HepG2 (cell line): ENCODE data around the gene STOML2. TPM values are rescaled to one million over a fixed set of nuclear protein-coding genes. Genes with fewer than 3 reads are reported as not detected.

Experiments used
- ATAC-seq: fragments of 200-7000 bp; cut with Tn5 transposase; 3 replicates; pipeline ENCODE4 v1.9.1; 2020; ENCODE audit warnings: mild to moderate bottlenecking, moderate library complexity
- BruUV-seq: library from RNA; stranded (reverse); fragments of 400-500 nt; replicated peaks from 2 replicates; lab custom pipeline; 2021; lab: Mats Ljungman, UMichigan
- CTCF ChIA-PET: fragments of 300-600 bp; formaldehyde crosslinking; extraction: SDS; loops from one replicate; lab custom pipeline; 2021; ENCODE audit warnings: low total read pairs, inconsistent platforms, low intra/inter-chr PET ratio; lab: Yijun Ruan, JAX
- POLR2A ChIA-PET: fragments of 350-600 bp; sonication (Branson Sonifier 250); formaldehyde crosslinking; loops from one replicate; lab custom pipeline; 2020; ENCODE audit warnings: antibody characterized with exemption, inconsistent platforms; lab: Yijun Ruan, JAX
- DNase-seq: peaks from one replicate; pipeline ENCODE4 v3.0.0-alpha.2; 2015; ENCODE audit warnings: low spot score
- FAIRE-seq: peaks from 3 replicates; lab custom pipeline; 2011; peaks lifted over from hg19 to GRCh38; lab: Jason Lieb, UNC
- H2AFZ ChIP-seq: one replicate; pipeline ENCODE4 v1.6.1; 2011; ENCODE audit warnings: low read length, inconsistent platforms
- H3K27ac ChIP-seq: fragments of 300-600 bp; 3 replicates; pipeline ENCODE4 v1.8.0; 2011; ENCODE audit warnings: mixed run types, mild to moderate bottlenecking, mixed read lengths, low read length, inconsistent platforms; ENCODE audit not compliant: insufficient read depth; ENCODE audit errors: extremely low read length
- H3K27me3 ChIP-seq, 2 experiments: fragments of 200-600 bp in 1 of 2; 2 replicates in 1 of 2; 3 replicates in 1 of 2; pipeline versions ENCODE4 v1.6.0 to v1.8.0; 2011; ENCODE audit warnings: low read length in 2 of 2, mild to moderate bottlenecking in 2 of 2, moderate library complexity in 2 of 2, inconsistent platforms in 1 of 2; ENCODE audit not compliant: insufficient read depth in 2 of 2, control insufficient read depth in 1 of 2
- H3K36me3 ChIP-seq, 2 experiments: fragments of 200-600 bp in 1 of 2; replicated peaks in 1 of 2; 2 replicates in 1 of 2; 3 replicates in 1 of 2; pipeline versions ENCODE4 v1.5.1 to v1.8.0; 2011; ENCODE audit warnings: low read length in 2 of 2, inconsistent platforms in 1 of 2; ENCODE audit not compliant: insufficient read depth in 2 of 2, control insufficient read depth in 1 of 2
- H3K4me1 ChIP-seq: 2 replicates; pipeline ENCODE4 v1.5.1; 2012; ENCODE audit warnings: low read length, inconsistent platforms; ENCODE audit not compliant: insufficient read depth
- H3K4me2 ChIP-seq: 2 replicates; pipeline ENCODE4 v1.6.0; 2011; ENCODE audit warnings: low read depth, low read length, inconsistent platforms
- H3K4me3 ChIP-seq, 3 experiments: fragments of 200-600 bp in 1 of 3; sonication (generic), shearing (Covaris generic) in 1 of 3; replicated peaks in 1 of 3; 2 replicates each; pipeline ENCODE4 v1.5.1; 2011 to 2016; ENCODE audit warnings: low read length in 3 of 3, inconsistent platforms in 2 of 3, low read depth in 2 of 3, mild to moderate bottlenecking in 2 of 3, control low read depth in 1 of 3, mixed read lengths in 1 of 3; ENCODE audit not compliant: insufficient read depth in 1 of 3
- H3K79me2 ChIP-seq: one replicate; pipeline ENCODE4 v1.6.1; 2011; ENCODE audit warnings: low read length, inconsistent platforms; ENCODE audit not compliant: insufficient read depth
- H3K9ac ChIP-seq: 2 replicates; pipeline ENCODE4 v1.6.0; 2011; ENCODE audit warnings: mild to moderate bottlenecking, low read depth, low read length, inconsistent platforms; ENCODE audit not compliant: insufficient read depth
- H3K9me3 ChIP-seq: 2 replicates; pipeline ENCODE4 v1.5.1; 2012; ENCODE audit warnings: mild to moderate bottlenecking, low read length
- H4K20me1 ChIP-seq: 2 replicates; pipeline ENCODE4 v1.6.0; 2011; ENCODE audit warnings: inconsistent platforms, mild to moderate bottlenecking, low read length, moderate library complexity; ENCODE audit not compliant: insufficient read depth
- EHMT2 ChIP-seq: fragments of 200-600 bp; sonication (generic); IDR thresholded peaks from 2 replicates; pipeline ENCODE4 v1.7.0; 2017; ENCODE audit warnings: antibody characterized with exemption, low read depth, low read length, borderline replicate concordance
- LCORL ChIP-seq, 2 experiments: fragments of 450-650 bp in 1 of 2; sonication (generic) in 1 of 2; formaldehyde crosslinking in 1 of 2; IDR thresholded peaks; 2 replicates each; pipeline versions ENCODE4 v1.5.0 to v1.6.1; 2017 to 2020; ENCODE audit warnings: antibody characterized with exemption in 1 of 2, missing genetic modification reagents in 1 of 2
- PHF21A ChIP-seq: sonication (generic); formaldehyde crosslinking; IDR thresholded peaks from 2 replicates; pipeline ENCODE4 v1.5.0; 2020; ENCODE audit warnings: mild to moderate bottlenecking, missing genetic modification reagents
- RARA ChIP-seq: IDR thresholded peaks from 2 replicates; pipeline ENCODE4 v1.6.1; 2016; ENCODE audit warnings: missing genetic modification reagents, missing compliant biosample characterization
- STAT5B ChIP-seq: sonication (generic); formaldehyde crosslinking; IDR thresholded peaks from 2 replicates; pipeline ENCODE4 v1.4.0; 2020; ENCODE audit warnings: missing genetic modification reagents
- ZNF614 ChIP-seq: IDR thresholded peaks from 2 replicates; pipeline ENCODE4 v1.6.1; 2018; ENCODE audit warnings: missing biosample characterization, missing genetic modification reagents, inconsistent platforms, borderline replicate concordance
- ZNF737 ChIP-seq: sonication (generic); formaldehyde crosslinking; IDR thresholded peaks from 2 replicates; pipeline ENCODE4 v1.5.0; 2020; ENCODE audit warnings: missing genetic modification reagents, mild to moderate bottlenecking, borderline replicate concordance
- ZSCAN29 ChIP-seq: sonication (generic); formaldehyde crosslinking; conservative IDR thresholded peaks from 2 replicates; pipeline ENCODE4 v1.4.0; 2020; ENCODE audit warnings: mild to moderate bottlenecking, missing genetic modification reagents
- WGBS: methylation state at CpG from one replicate; pipeline ENCODE4 v1.1.6; 2017; ENCODE audit warnings: low lambda C conversion rate; 5-methylcytosine and 5-hydroxymethylcytosine counted together
- in situ Hi-C: cut with HindIII; loops from 2 replicates; pipeline ENCODE4 v1.10.0; 2017; ENCODE audit warnings: low pct_unique_long_range_greater_than_20kb; ENCODE audit not compliant: extremely low pct_ligation_motif_present
- intact Hi-C: fragments of 100-400 bp; cut with micrococcal nuclease; formaldehyde crosslinking; loops from one replicate; pipeline ENCODE4 v1.10.0; 2022; ENCODE audit not compliant: unreplicated experiment
- polyA plus RNA-seq, 8 experiments: library from polyadenylated mRNA; depleted of rRNA in 3 of 8; stranded (reverse) in 7 of 8; unstranded in 1 of 8; fragments of >200 nt; fragmentation: Illumina TruSeq in 4 of 8; extraction: Trizol in 4 of 8; gene quantifications; 2 replicates each; pipeline versions ENCODE4 v1.2.1 to v1.2.3, GENCODE V29; 2011 to 2016; ENCODE audit warnings: low read depth in 4 of 8, missing spikeins in 1 of 8, mixed read lengths in 1 of 8; ENCODE audit not compliant: insufficient read depth in 1 of 8
- total RNA-seq, 5 experiments: library from RNA; depleted of rRNA; stranded (reverse); fragments of >200 nt; fragmentation: Illumina TruSeq; extraction: Trizol; gene quantifications; 2 replicates each; pipeline ENCODE4 v1.2.3, GENCODE V29; 2016; ENCODE audit warnings: low read depth in 1 of 5
- TF ChIP-seq, protein P1 (sequence below): sonication (generic); formaldehyde crosslinking; IDR thresholded peaks from 2 replicates; pipeline ENCODE4 v1.5.0; 2020; ENCODE audit warnings: mild to moderate bottlenecking, low read depth, missing genetic modification reagents, borderline replicate concordance
- TF ChIP-seq, protein P2 (sequence below): sonication (generic); formaldehyde crosslinking; IDR thresholded peaks from 2 replicates; pipeline ENCODE4 v1.4.0; 2020; ENCODE audit warnings: missing genetic modification reagents
- TF ChIP-seq, protein P3 (sequence below): sonication (generic); formaldehyde crosslinking; IDR thresholded peaks from 2 replicates; pipeline ENCODE4 v1.4.0; 2020; ENCODE audit warnings: missing genetic modification reagents, mild to moderate bottlenecking, borderline replicate concordance
- TF ChIP-seq, protein P4 (sequence below): sonication (generic); formaldehyde crosslinking; IDR thresholded peaks from 2 replicates; pipeline ENCODE4 v1.4.0; 2020; ENCODE audit warnings: mild to moderate bottlenecking, missing genetic modification reagents

STOML2 gene
- total and polyA plus RNA-seq, 2 of the 13 experiments (the other 11 are each of a cell fraction or from before 2014, with no cell fraction given), result 245 to 250 TPM

DNA sequence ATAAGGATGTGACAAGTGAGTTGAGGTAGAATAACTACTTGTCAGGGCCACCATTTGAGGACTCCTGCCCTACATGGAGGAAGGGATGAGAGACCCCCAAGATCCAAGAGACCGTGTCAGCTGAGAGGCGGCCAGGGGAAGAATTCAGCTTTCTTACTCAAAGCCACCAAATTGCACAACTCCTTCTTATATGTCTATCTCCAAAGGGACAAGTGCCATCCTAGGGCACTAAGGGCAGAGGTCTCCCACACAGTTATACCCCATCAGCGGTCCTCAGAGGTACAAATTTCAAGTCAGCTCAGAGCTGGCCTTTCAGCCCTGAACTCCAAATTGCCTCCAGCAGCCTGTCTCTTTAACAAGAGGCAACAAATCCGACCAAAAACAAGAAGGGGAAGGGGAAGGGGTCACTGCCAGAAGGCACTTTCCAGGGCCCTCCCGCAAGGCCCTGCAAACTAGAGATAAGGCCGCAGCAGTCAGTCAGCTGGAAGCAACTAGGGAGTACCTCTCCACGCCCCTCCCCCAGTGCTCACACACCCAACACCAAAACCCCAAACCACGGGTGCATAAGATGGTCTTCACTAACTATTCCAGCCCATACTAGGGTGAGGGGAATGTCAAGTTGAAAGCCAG, 6.1 kb upstream of the STOML2 start:
- ATAC-seq, result no peak
- no peak overlapping the region for H3K9ac ChIP-seq
- peaks cover 35% of the 10 kb centered on the region for H3K4me1 ChIP-seq
- CTCF ChIA-PET, result no interaction called here
- peaks cover 0 to 4% of the 10 kb centered on the region in 2 experiments; a peak in 1 of 5 replicates for H3K36me3 ChIP-seq
- no peaks in the 10 kb centered on the region for H3K9me3 ChIP-seq
- in situ Hi-C loops, result no loop called here
- H3K79me2 ChIP-seq, result no peaks in the 10 kb centered on the region
- H3K4me2 ChIP-seq, result no peak overlapping the region
- H3K27ac ChIP-seq, result no peak overlapping the region
- no peak overlapping the region for H2AFZ ChIP-seq
- DNase-seq, result no peak
- no peak overlapping the region for H3K4me3 ChIP-seq
- H3K27me3 ChIP-seq, result no peaks in the 10 kb centered on the region
- POLR2A ChIA-PET, result no interaction called here
- no peak for FAIRE-seq
- intact Hi-C loops, result no loop called here
- H4K20me1 ChIP-seq, result no peaks in the 10 kb centered on the region
- 65% methylated on average over 7 of the region's 8 CpGs for WGBS
- BruUV-seq, result no TSS peak
- no peak for TF ChIP-seq RARA (CRISPR knock-in tag)
- TF ChIP-seq PHF21A (CRISPR knock-in tag), result no peak
- no peak for TF ChIP-seq EHMT2
- TF ChIP-seq, protein P1, sequence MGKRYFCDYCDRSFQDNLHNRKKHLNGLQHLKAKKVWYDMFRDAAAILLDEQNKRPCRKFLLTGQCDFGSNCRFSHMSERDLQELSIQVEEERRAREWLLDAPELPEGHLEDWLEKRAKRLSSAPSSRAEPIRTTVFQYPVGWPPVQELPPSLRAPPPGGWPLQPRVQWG (CRISPR knock-in tag), result no peak
- no peak for TF ChIP-seq ZSCAN29 (CRISPR knock-in tag)
- TF ChIP-seq ZNF737 (CRISPR knock-in tag), result no peak
- TF ChIP-seq ZNF614, result no peak
- TF ChIP-seq LCORL (IDR thresholded peaks at IDR 0.05), result no peak
- TF ChIP-seq LCORL (CRISPR knock-in tag; IDR thresholded peaks at IDR 0.05), result no peak
- TF ChIP-seq, protein P2, sequence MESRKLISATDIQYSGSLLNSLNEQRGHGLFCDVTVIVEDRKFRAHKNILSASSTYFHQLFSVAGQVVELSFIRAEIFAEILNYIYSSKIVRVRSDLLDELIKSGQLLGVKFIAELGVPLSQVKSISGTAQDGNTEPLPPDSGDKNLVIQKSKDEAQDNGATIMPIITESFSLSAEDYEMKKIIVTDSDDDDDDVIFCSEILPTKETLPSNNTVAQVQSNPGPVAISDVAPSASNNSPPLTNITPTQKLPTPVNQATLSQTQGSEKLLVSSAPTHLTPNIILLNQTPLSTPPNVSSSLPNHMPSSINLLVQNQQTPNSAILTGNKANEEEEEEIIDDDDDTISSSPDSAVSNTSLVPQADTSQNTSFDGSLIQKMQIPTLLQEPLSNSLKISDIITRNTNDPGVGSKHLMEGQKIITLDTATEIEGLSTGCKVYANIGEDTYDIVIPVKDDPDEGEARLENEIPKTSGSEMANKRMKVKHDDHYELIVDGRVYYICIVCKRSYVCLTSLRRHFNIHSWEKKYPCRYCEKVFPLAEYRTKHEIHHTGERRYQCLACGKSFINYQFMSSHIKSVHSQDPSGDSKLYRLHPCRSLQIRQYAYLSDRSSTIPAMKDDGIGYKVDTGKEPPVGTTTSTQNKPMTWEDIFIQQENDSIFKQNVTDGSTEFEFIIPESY (CRISPR knock-in tag), result no peak
- TF ChIP-seq, protein P3, sequence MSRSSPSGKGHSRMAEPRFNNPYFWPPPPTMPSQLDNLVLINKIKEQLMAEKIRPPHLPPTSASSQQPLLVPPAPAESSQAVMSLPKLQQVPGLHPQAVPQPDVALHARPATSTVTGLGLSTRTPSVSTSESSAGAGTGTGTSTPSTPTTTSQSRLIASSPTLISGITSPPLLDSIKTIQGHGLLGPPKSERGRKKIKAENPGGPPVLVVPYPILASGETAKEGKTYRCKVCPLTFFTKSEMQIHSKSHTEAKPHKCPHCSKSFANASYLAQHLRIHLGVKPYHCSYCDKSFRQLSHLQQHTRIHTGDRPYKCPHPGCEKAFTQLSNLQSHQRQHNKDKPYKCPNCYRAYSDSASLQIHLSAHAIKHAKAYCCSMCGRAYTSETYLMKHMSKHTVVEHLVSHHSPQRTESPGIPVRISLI (CRISPR knock-in tag), result no peak
- TF ChIP-seq, protein P4, sequence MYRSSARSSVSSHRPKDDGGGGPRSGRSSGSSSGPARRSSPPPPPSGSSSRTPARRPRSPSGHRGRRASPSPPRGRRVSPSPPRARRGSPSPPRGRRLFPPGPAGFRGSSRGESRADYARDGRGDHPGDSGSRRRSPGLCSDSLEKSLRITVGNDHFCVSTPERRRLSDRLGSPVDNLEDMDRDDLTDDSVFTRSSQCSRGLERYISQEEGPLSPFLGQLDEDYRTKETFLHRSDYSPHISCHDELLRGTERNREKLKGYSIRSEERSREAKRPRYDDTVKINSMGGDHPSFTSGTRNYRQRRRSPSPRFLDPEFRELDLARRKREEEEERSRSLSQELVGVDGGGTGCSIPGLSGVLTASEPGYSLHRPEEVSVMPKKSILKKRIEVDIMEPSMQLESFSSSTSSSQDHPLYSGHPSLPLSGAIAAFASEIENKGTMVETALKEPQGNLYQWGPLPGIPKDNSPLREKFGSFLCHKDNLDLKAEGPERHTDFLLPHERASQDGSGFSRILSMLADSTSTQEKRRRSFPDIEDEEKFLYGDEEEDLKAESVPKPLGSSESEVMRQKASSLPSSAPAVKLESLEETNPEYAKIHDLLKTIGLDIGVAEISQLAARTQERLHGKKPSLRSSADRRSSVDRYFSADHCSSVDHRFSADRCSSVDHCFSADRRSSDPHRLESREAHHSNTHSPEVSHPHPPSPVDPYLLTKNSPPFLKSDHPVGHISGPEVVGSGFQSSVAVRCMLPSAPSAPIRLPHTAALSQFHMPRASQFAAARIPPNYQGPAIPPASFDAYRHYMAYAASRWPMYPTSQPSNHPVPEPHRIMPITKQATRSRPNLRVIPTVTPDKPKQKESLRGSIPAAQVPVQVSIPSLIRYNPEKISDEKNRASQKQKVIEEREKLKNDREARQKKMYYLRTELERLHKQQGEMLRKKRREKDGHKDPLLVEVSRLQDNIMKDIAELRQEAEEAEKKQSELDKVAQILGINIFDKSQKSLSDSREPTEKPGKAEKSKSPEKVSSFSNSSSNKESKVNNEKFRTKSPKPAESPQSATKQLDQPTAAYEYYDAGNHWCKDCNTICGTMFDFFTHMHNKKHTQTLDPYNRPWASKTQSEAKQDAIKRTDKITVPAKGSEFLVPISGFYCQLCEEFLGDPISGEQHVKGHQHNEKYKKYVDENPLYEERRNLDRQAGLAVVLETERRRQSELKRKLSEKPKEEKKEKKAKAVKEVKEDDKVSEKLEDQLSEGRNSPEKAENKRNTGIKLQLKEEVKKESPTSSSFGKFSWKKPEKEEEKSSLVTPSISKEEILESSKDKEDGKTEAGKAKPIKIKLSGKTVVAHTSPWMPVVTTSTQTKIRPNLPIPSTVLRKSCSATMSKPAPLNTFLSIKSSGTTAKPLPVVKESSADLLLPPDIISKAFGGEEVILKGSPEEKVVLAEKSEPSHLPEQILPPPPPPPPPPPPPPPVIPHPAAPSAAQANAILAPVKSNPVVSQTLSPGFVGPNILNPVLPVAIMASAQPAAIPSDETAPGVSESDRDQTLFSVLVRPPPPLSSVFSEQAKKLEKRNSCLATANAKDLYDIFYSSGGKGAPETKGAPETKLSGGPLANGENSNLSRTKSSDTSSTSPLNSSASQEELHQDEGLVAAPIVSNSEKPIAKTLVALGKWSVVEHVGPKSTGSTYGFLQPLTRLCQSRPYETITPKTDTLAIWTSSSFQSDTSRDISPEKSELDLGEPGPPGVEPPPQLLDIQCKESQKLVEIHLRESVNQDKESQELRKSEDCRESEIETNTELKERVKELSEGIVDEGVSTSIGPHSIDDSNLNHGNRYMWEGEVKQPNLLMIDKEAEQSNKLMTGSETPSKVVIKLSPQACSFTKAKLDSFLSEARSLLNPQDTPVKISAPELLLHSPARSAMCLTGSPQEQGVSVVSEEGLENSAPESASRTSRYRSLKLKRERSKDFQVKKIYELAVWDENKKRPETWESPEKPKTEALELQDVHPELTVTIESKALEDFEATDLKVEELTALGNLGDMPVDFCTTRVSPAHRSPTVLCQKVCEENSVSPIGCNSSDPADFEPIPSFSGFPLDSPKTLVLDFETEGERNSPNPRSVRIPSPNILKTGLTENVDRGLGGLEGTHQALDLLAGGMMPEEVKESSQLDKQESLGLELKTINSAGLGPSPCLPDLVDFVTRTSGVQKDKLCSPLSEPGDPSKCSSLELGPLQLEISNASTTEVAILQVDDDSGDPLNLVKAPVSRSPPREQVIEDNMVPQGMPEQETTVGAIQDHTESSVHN, result no peak
- TF ChIP-seq STAT5B (CRISPR knock-in tag), result no peak
